Endothelial cell of hepatic sinusoid (primary cell): ENCODE results near the gene MUS81.

Experiments
- in situ Hi-C: cut with HindIII; loops from 2 replicates; pipeline ENCODE4 v1.10.0; 2017; ENCODE audit warnings: low sequenced_read_pairs

MUS81 gene

DNA sequence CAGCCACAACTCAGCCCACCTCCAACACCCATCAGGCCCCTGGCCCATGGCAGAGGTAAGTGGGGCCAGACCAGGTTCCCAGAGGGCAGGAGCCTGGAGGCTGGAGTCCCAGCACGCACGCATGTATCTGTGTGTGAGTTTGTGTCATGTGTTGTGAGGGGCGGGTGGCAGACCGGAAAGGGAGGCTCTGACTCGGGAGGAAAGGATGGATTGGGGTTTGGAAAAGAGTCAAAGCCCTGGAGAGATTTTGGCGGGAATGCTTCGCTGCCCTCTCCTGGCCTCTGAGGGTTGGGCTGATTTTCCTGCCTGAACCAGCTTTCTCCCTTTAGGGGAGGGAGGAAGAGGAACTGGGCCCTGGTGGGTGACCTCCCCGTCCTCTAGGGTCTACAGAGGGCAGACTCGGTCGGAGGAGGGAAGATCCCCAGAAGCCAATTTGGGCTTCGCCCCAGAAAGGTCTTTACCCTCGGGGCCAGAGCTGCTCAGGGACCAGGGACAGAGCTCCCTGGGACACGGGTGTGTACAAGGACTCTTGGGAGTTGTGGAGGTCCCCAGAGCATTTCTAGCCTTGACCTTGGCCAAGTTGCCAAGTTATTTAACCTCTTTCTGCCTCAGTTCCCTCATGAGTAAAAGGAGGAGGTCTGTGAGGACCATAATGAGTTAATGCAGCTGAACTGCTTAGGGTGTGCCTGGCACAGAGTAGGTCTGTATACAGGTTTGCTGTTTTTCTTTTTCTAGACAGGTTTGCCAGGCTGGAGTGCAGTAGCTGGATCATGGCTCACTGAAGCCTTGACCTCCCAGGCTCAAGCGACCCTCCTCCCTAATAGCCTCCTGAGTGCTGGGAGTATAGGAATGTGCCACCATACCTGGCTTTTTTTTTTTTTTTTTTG lies 51.7 kb downstream of the MUS81 start:
- in situ Hi-C loops = no loop called here

DNA sequence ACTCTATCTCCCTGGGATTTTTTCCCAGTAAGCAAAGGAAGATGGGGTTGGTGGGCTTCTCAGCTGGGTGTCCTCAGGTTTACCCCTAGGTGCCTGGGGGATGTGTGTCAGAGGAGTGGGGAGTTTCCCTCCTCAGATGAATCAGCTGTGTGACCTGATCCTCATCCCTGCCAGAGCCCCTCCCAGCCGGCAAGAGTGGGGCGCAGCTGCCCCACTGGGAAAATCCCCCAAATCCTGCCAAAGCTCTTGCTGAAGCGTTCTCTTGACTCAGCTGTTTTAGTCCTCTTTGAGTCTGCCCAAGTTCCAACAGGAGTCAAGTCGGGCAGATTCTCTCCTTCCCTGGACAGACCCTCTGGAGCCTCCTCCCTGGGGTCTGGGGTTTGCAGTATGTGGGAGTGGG lies 52.6 kb downstream of the MUS81 start:
- in situ Hi-C loops = no loop called here

DNA sequence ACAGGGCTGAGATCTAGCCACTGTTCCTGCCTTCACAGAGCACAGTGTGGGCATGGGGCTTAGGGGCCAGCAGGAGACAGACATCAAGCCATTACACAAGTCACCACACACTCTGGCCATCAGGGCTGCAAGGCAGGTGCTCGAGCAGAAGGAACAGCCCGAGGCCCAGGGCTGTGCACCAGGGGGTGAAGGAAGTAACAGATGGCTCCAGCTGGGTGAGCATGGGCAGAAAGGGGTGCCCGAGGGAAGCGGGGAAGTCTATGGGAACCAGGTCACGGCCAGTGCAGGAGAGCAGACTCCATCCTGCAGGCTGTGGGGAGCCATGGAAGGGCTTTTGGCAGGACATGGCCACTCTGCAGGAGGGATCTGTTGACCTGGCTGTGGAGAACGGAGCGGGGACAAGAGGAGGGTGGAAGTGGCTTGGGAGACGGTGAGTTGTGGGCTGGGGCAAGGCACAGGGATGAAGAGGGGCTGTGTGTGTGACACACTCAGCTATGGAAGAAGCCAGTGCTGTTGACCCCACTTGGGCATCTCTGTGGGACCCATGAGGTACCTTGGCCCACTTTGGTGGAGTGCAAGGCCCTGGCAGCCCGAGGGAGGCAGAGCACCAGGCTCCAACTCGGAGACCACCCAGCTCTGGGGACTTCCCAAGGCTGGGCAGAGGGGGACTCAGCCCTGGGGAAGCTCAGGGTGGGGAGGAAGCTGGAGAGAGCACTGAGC lies 55.0 kb downstream of the MUS81 start:
- in situ Hi-C loops = no loop called here

DNA sequence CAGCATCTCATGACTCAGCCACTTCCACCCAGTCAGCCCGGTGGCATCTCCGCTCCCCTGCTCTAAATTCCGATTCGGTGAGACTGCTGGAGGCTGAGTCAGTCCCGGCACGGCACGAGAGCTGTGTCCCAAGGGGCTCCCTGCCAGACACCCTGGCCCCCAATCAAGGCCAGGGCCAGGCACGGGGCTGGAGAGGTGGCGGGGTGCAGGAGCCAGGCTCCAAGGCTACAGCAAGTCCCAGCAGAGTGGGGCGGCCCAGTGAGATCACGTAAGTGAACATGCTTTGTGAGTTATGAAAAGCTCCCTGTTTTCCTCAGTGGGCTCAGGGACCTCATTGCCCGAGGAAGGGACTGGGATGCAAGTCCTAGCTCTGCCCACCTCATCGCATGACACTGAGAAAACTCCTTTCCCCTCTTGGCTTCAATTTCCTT lies 55.6 kb downstream of the MUS81 start:
- in situ Hi-C loops = no loop called here
